Neural cell (in vitro differentiated cells): Measurements from ENCODE around the gene FGD3. TPM values are rescaled to one million over a fixed set of nuclear protein-coding genes. Genes with fewer than 3 reads are reported as not detected.

ENCODE experiments used
- H2AFZ ChIP-seq: fragments of 200-600, 300-800 bp; sonication (generic), shearing (Covaris generic); 2 replicates; pipeline ENCODE4 v1.6.0; 2014; ENCODE audit warnings: low read depth, mild to moderate bottlenecking, antibody characterized with exemption, low read length, moderate library complexity
- H3F3A ChIP-seq: fragments of 200-600 bp; shearing (Covaris generic); 2 replicates; pipeline ENCODE4 v1.6.1; 2016; ENCODE audit warnings: mild to moderate bottlenecking, moderate library complexity, mixed read lengths, antibody characterized with exemption, low read length; ENCODE audit not compliant: insufficient read depth, poor library complexity, severe bottlenecking
- H3K27ac ChIP-seq: fragments of 200-600, 300-800 bp; sonication (generic), shearing (Covaris generic); 2 replicates; pipeline ENCODE4 v1.5.1; 2014; ENCODE audit warnings: mild to moderate bottlenecking, low read length, moderate library complexity
- H3K27me3 ChIP-seq: fragments of 300-800, 200-600 bp; sonication (generic), shearing (Covaris generic); 2 replicates; pipeline ENCODE4 v1.6.0; 2014; ENCODE audit warnings: mild to moderate bottlenecking, low read depth, low read length, moderate library complexity; ENCODE audit not compliant: insufficient read depth
- H3K36me3 ChIP-seq: fragments of 300-800, 200-600 bp; sonication (generic), shearing (Covaris generic); 2 replicates; pipeline ENCODE4 v1.5.1; 2014; ENCODE audit warnings: mild to moderate bottlenecking, antibody characterized with exemption, low read length, moderate library complexity; ENCODE audit not compliant: insufficient read depth
- H3K4me2 ChIP-seq: fragments of 300-800, 200-600 bp; sonication (generic), shearing (Covaris generic); 2 replicates; pipeline ENCODE4 v1.6.0; 2014; ENCODE audit warnings: mild to moderate bottlenecking, low read length
- H3K4me3 ChIP-seq: fragments of 300-800, 200-600 bp; sonication (generic), shearing (Covaris generic); 2 replicates; pipeline ENCODE4 v1.5.1; 2014; ENCODE audit warnings: mild to moderate bottlenecking, low read length, moderate library complexity
- H3K79me2 ChIP-seq: fragments of 200-600 bp; shearing (Covaris generic); replicated peaks from 2 replicates; pipeline ENCODE4 v1.6.0; 2014; ENCODE audit warnings: mild to moderate bottlenecking, low read length, moderate library complexity; ENCODE audit not compliant: insufficient read depth
- H3K9ac ChIP-seq: fragments of 300-800, 200-600 bp; sonication (generic), shearing (Covaris generic); 2 replicates; pipeline ENCODE4 v1.6.1; 2016; ENCODE audit warnings: mild to moderate bottlenecking, low read length, mixed read lengths
- H3K9me2 ChIP-seq: fragments of 200-600 bp; shearing (Covaris generic); 2 replicates; pipeline ENCODE4 v1.6.1; 2016; ENCODE audit warnings: mild to moderate bottlenecking, low read length, mixed read lengths; ENCODE audit not compliant: insufficient read depth
- H3K9me3 ChIP-seq: fragments of 200-600, 300-800 bp; sonication (generic), shearing (Covaris generic); 2 replicates; pipeline ENCODE4 v1.6.1; 2016; ENCODE audit warnings: mild to moderate bottlenecking, mixed run types, low read length, moderate library complexity, mixed read lengths
- H4K20me1 ChIP-seq: fragments of 200-600 bp; shearing (Covaris generic); 2 replicates; pipeline ENCODE4 v1.6.1; 2016; ENCODE audit warnings: mild to moderate bottlenecking, mixed run types; ENCODE audit not compliant: insufficient read depth
- EP300 ChIP-seq: fragments of 450-650 bp; conservative IDR thresholded peaks from 2 replicates; pipeline ENCODE4 v1.6.1; 2014; ENCODE audit warnings: antibody characterized with exemption, mild to moderate bottlenecking, moderate library complexity; ENCODE audit not compliant: poor library complexity, severe bottlenecking
- EZH2 ChIP-seq: fragments of 200-600, 300-800 bp; shearing (Covaris generic), sonication (generic); IDR thresholded peaks from 2 replicates; pipeline ENCODE4 v1.6.1; 2014; ENCODE audit warnings: antibody characterized with exemption, low read length, borderline replicate concordance, mild to moderate bottlenecking; ENCODE audit not compliant: insufficient read depth, poor library complexity, severe bottlenecking
- MXI1 ChIP-seq: fragments of 450-650 bp; conservative IDR thresholded peaks from 2 replicates; pipeline ENCODE4 v1.6.1; 2014; ENCODE audit warnings: antibody characterized with exemption, mild to moderate bottlenecking; ENCODE audit not compliant: poor library complexity, severe bottlenecking
- POLR2AphosphoS5 ChIP-seq: IDR thresholded peaks from 2 replicates; pipeline ENCODE4 v1.6.1; 2012
- RAD21 ChIP-seq: fragments of 450-650 bp; conservative IDR thresholded peaks from 2 replicates; pipeline ENCODE4 v1.6.1; 2014; ENCODE audit warnings: antibody characterized with exemption, mild to moderate bottlenecking, moderate library complexity
- SMC3 ChIP-seq: fragments of 450-650 bp; conservative IDR thresholded peaks from 2 replicates; pipeline ENCODE4 v1.6.1; 2014; ENCODE audit warnings: antibody characterized with exemption, mild to moderate bottlenecking, moderate library complexity; ENCODE audit not compliant: poor library complexity
- TAF1 ChIP-seq: IDR thresholded peaks from 2 replicates; pipeline ENCODE4 v1.6.1; 2012; ENCODE audit warnings: low read depth
- polyA plus RNA-seq: library from polyadenylated mRNA; depleted of rRNA; stranded (reverse); fragments of >200 nt; gene quantifications from 2 replicates; pipeline ENCODE4 v1.2.3, GENCODE V29; 2014
- TF ChIP-seq, protein P1 (sequence below): fragments of 450-650 bp; IDR thresholded peaks from 2 replicates; pipeline ENCODE4 v1.5.1; 2014; ENCODE audit warnings: antibody characterized with exemption, mild to moderate bottlenecking, moderate library complexity; ENCODE audit not compliant: poor library complexity, severe bottlenecking
- TF ChIP-seq, protein P2 (sequence below): IDR thresholded peaks from 2 replicates; pipeline ENCODE4 v1.6.1; 2012; ENCODE audit warnings: borderline replicate concordance

FGD3 gene
- polyA plus RNA-seq, 1 donor from 2014 or later: 8.3 TPM

- no peaks in the 10 kb centered on the region for H3K9me2 ChIP-seq
- TF ChIP-seq TAF1 (no peak), EZH2 (no peak), POLR2AphosphoS5 (no peak), SMC3 (no peak), MXI1 (no peak), EP300 (no peak), RAD21 (no peak)
- TF ChIP-seq, protein P1, sequence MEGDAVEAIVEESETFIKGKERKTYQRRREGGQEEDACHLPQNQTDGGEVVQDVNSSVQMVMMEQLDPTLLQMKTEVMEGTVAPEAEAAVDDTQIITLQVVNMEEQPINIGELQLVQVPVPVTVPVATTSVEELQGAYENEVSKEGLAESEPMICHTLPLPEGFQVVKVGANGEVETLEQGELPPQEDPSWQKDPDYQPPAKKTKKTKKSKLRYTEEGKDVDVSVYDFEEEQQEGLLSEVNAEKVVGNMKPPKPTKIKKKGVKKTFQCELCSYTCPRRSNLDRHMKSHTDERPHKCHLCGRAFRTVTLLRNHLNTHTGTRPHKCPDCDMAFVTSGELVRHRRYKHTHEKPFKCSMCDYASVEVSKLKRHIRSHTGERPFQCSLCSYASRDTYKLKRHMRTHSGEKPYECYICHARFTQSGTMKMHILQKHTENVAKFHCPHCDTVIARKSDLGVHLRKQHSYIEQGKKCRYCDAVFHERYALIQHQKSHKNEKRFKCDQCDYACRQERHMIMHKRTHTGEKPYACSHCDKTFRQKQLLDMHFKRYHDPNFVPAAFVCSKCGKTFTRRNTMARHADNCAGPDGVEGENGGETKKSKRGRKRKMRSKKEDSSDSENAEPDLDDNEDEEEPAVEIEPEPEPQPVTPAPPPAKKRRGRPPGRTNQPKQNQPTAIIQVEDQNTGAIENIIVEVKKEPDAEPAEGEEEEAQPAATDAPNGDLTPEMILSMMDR: no peak
- TF ChIP-seq, protein P2, sequence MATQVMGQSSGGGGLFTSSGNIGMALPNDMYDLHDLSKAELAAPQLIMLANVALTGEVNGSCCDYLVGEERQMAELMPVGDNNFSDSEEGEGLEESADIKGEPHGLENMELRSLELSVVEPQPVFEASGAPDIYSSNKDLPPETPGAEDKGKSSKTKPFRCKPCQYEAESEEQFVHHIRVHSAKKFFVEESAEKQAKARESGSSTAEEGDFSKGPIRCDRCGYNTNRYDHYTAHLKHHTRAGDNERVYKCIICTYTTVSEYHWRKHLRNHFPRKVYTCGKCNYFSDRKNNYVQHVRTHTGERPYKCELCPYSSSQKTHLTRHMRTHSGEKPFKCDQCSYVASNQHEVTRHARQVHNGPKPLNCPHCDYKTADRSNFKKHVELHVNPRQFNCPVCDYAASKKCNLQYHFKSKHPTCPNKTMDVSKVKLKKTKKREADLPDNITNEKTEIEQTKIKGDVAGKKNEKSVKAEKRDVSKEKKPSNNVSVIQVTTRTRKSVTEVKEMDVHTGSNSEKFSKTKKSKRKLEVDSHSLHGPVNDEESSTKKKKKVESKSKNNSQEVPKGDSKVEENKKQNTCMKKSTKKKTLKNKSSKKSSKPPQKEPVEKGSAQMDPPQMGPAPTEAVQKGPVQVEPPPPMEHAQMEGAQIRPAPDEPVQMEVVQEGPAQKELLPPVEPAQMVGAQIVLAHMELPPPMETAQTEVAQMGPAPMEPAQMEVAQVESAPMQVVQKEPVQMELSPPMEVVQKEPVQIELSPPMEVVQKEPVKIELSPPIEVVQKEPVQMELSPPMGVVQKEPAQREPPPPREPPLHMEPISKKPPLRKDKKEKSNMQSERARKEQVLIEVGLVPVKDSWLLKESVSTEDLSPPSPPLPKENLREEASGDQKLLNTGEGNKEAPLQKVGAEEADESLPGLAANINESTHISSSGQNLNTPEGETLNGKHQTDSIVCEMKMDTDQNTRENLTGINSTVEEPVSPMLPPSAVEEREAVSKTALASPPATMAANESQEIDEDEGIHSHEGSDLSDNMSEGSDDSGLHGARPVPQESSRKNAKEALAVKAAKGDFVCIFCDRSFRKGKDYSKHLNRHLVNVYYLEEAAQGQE: no peak
- no peaks in the 10 kb centered on the region for H3F3A ChIP-seq
- H3K79me2 ChIP-seq: no peaks in the 10 kb centered on the region
- no peak overlapping the region for H3K27ac ChIP-seq
- no peak overlapping the region for H3K9ac ChIP-seq
- H4K20me1 ChIP-seq: no peaks in the 10 kb centered on the region
- no peaks in the 10 kb centered on the region for H3K27me3 ChIP-seq
- H3K4me2 ChIP-seq: no peak overlapping the region
- H3K9me3 ChIP-seq: no peaks in the 10 kb centered on the region
- no peaks in the 10 kb centered on the region for H3K36me3 ChIP-seq
- H3K4me3 ChIP-seq: no peak overlapping the region
- H2AFZ ChIP-seq: no peak overlapping the region
Observed at GRCh38 chr9:92938025-92938424, 9.3 kb upstream of the FGD3 start.

GRCh38 chr9:92941861-92942260 lies 5.5 kb upstream of the FGD3 start:
- H2AFZ ChIP-seq: no peak overlapping the region
- no peak overlapping the region for H3K27ac ChIP-seq
- H3K36me3 ChIP-seq: no peaks in the 10 kb centered on the region
- no peak for TF ChIP-seq MXI1
- no peaks in the 10 kb centered on the region for H3K9me3 ChIP-seq
- H3K9ac ChIP-seq: no peak overlapping the region
- H3K4me3 ChIP-seq: no peak overlapping the region
- H3K79me2 ChIP-seq: no peaks in the 10 kb centered on the region
- no peaks in the 10 kb centered on the region for H3K9me2 ChIP-seq
- no peaks in the 10 kb centered on the region for H3K27me3 ChIP-seq
- no peaks in the 10 kb centered on the region for H3F3A ChIP-seq
- no peaks in the 10 kb centered on the region for H4K20me1 ChIP-seq
- H3K4me2 ChIP-seq: no peak overlapping the region
